ENCODE data around the gene ZNF581. TPM values are rescaled to one million over a fixed set of nuclear protein-coding genes. Genes with fewer than 3 reads are reported as not detected.

The ZNF581 gene
- total RNA-seq, 4 donors from 2014 or later: 20.1 to 27.3 (median 22.8) TPM

DNA sequence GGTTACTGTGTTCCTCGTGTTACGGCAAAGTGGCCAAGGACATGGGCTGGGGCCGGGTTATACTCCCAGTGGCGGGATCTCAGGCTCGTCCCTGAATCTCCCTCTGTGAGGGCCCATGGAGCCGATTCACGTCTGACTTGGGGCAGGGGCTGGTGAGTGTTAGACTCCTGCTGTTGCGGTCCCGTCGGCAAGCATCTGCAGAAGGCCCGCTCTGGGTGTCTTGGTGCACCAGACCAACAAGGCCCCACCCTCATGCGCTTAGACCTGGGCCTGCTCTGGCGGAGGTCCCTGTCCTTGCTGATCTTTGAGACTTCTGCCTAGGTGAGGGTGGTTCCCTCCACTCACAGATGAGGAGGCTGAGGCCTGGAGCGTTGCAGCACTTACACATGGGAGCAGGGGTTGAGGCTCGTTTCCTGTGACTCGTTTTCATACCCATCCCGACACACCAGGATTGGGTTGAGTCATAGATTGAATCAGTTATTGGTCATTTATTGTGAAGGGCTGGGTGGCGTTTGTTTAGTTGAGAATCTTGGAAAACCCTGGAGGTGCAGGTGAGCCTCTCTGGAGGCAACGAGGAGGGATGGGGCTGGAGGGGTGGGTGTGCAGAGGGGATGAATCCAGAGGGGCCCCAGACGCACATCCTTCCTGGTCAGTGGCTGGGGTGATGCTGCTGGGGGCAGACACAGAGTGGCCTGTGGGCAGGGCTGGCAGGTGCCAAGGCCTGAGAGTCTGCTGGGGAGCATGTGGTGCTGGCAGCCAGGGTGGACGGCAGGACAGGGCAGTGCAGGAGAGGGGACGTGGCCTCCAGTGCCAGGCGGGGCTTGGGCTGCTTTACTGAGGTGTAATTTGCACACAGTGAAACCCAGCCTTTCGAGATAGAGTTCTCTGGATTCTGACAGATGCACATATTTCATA is 36.2 kb downstream of the ZNF581 start:
- no peak for DNase-seq (ENCODE audit: low spot score in 2 of 2)
- TF ChIP-seq POLR2A (IDR thresholded peaks at IDR 0.05) (no peak), CTCF (IDR thresholded peaks at IDR 0.05) (no peak)
- WGBS, 2 donors: 82 to 85% methylated on average over 23 to 24 of the region's 24 CpGs
- H3K4me3 ChIP-seq (ENCODE audit: low read depth, poor library complexity, severe bottlenecking): no peak overlapping the region
- intact Hi-C loops (cut with DNase I; ENCODE audit: low total_unique reads): no loop called here

GRCh38 chr19:55680339-55681130 is 37.1 kb downstream of the ZNF581 start:
- H3K4me3 ChIP-seq (ENCODE audit: low read depth, poor library complexity, severe bottlenecking): no peak overlapping the region
- intact Hi-C loops (cut with DNase I; ENCODE audit: low total_unique reads): no loop called here
- DNase-seq (ENCODE audit: low spot score in 2 of 2): no peak
- WGBS, 2 donors: 89% methylated on average over 20 of the region's 20 CpGs
- no peak for TF ChIP-seq POLR2A (IDR thresholded peaks at IDR 0.05)
- no peak for TF ChIP-seq CTCF (IDR thresholded peaks at IDR 0.05)

DNA sequence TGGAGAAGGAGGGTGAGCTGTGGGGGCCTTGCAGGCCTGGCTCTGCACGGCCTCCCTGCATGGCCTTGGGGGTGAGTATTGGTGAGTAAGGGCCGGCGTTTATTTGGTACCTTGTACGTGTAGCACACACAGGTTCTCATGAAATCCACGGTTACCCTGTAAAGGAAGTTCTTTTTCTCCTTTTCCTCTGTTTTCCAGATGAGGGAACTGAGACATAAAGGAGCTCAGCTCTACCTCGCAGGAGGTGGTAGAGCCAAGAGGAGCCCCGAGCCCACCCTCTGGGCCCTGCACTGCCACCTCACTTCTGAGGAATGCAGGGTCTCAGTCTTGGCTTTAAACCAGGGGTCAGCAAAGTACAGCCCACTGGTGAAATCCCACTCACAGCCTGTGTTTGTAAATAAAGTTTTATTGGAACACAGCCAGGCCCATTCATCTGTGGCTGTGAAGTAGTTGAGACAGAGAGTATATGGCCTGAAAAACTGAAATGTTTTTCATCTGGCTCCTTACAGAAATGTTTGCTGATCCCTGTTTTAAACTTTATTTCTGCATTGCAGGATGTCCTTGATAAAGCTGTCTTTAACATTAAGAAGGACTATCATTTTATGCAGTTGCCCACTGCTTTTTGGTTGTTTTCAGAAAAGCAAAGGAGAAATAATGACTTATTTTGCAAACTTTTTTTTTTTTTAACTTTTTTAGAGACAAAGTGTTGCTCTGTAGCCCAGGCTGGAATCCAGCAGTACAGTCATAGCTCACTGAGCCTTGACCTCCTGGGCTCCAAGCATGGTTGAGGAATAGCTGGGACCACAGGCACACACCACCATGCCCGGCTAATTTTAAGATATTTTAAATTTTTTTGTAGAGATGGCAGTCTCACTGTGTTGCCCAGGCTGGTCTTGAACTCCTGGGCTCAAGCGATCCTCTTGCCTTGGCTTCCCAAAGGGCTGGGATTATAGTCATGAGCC is 38.0 kb downstream of the ZNF581 start:
- no peak overlapping the region for H3K4me3 ChIP-seq (ENCODE audit: low read depth, poor library complexity, severe bottlenecking)
- intact Hi-C loops (cut with DNase I; ENCODE audit: low total_unique reads): no loop called here
- 83 to 93% methylated on average over 9 of the region's 9 CpGs for WGBS, 2 donors
- DNase-seq (ENCODE audit: low spot score in 2 of 2): no peak
- TF ChIP-seq CTCF (IDR thresholded peaks at IDR 0.05): no peak
- no peak for TF ChIP-seq POLR2A (IDR thresholded peaks at IDR 0.05)

GRCh38 chr19:55683449-55684261 is 40.2 kb downstream of the ZNF581 start:
- WGBS, 2 donors: 86 to 88% methylated on average over 22 of the region's 22 CpGs
- no peak overlapping the region for H3K4me3 ChIP-seq (ENCODE audit: low read depth, poor library complexity, severe bottlenecking)
- intact Hi-C loops (cut with DNase I; ENCODE audit: low total_unique reads): no loop called here
- no peak for DNase-seq (ENCODE audit: low spot score in 2 of 2)
- TF ChIP-seq POLR2A (IDR thresholded peaks at IDR 0.05) (no peak), CTCF (IDR thresholded peaks at IDR 0.05) (no peak)
